SK-N-MC (cell line): ENCODE results near the gene GABBR2.

Experiments used
- DNase-seq: peaks from one replicate; pipeline ENCODE4 v3.0.0-alpha.2; 2011; ENCODE audit warnings: low read depth, low spot score
- H3K27ac ChIP-seq: fragments of 200-600 bp; sonication (generic); 2 replicates; pipeline ENCODE4 v1.5.1; 2016; ENCODE audit warnings: mixed run types
- H3K36me3 ChIP-seq: fragments of 200-600 bp; sonication (generic); 2 replicates; pipeline ENCODE4 v1.6.1; 2017; ENCODE audit warnings: antibody characterized with exemption, low read length, mixed read lengths; ENCODE audit not compliant: insufficient read depth
- H3K4me3 ChIP-seq: fragments of 200-600 bp; sonication (generic); 2 replicates; pipeline ENCODE4 v1.5.1; 2016
- H3K9ac ChIP-seq: fragments of 200-600 bp; sonication (generic); 2 replicates; pipeline ENCODE4 v1.8.0; 2017; ENCODE audit warnings: mixed run types, mixed read lengths; ENCODE audit not compliant: insufficient read length
- H3K9me3 ChIP-seq: fragments of 200-600 bp; sonication (generic); 2 replicates; pipeline ENCODE4 v1.6.1; 2017; ENCODE audit warnings: low read depth, mild to moderate bottlenecking, antibody characterized with exemption, low read length, moderate library complexity, mixed read lengths
- EZH2 ChIP-seq: fragments of 200-600 bp; sonication (generic); IDR thresholded peaks from one replicate; pipeline ENCODE4 v1.6.1; 2017; ENCODE audit warnings: antibody characterized with exemption
- FOXP2 ChIP-seq: optimal IDR thresholded peaks from 2 replicates; pipeline ENCODE3; 2011; ENCODE audit warnings: mild to moderate bottlenecking, moderate library complexity; ENCODE audit not compliant: insufficient read depth; ENCODE audit errors: extremely low read length, control extremely low read depth
- POLR2AphosphoS5 ChIP-seq: IDR thresholded peaks from 2 replicates; pipeline ENCODE4 v1.6.1; 2012; ENCODE audit warnings: mild to moderate bottlenecking, low read depth, low read length, borderline replicate concordance

Gene GABBR2

DNA sequence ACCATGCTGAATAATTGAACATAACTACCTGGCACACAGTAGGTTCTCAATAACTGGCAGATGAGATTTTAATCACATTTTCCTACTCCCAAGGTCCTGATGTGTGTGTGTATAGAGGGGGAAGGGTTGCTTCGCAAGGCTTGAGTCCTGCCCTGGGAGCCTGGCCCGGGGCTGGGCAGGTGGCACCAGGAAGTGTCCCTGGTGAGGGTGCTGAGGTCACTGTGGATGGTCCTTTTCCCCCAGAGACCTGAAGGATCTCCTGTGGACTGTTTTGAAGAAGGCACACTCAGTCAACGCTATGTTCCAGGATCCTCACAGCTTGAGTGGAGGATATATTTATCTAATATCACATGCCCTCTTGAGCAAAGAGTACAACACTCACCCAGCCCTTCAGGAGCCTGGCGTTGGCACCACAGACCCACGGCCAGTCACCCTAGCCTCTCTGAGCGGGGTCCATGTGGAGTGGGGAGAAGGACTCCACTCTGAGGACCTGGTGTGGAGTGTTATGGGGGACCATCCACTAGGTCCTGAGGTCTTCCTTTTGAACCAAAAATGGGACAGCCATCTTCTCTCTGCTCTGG, 177.8 kb downstream of the GABBR2 start:
- TF ChIP-seq EZH2 (no peak), POLR2AphosphoS5 (no peak), FOXP2 (no peak)

DNA sequence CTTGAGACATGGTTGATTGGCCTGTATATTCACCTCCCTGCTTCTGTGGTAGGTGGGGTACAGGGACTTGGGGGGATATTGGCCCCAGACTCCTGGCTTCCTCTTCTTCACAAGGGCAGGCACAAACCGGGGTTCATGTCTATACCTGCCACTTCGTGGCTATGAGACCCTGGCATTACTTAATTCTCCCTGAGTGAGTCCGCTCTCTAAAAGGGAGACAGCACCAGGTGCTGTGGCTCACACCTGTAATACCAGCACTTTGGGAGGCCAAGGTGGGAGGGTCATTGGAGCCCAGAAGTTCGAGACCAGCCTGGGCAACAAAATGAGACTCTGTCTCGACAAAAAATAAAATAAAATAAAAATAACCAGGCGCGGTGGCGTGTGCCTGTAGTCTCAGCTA, 178.5 kb downstream of the GABBR2 start:
- H3K27ac ChIP-seq: no peak overlapping the region
- H3K4me3 ChIP-seq: no peak overlapping the region
- DNase-seq: no peak
- no peaks in the 10 kb centered on the region for H3K9me3 ChIP-seq
- TF ChIP-seq POLR2AphosphoS5: no peak
- TF ChIP-seq FOXP2: no peak
- TF ChIP-seq EZH2: no peak
- no peaks in the 10 kb centered on the region for H3K36me3 ChIP-seq
- H3K9ac ChIP-seq: no peak overlapping the region

More for the DNA sequence above, 177.8 kb downstream of the GABBR2 start:
- no peak overlapping the region for H3K9ac ChIP-seq
- no peaks in the 10 kb centered on the region for H3K36me3 ChIP-seq
- no peak for DNase-seq
- H3K4me3 ChIP-seq: no peak overlapping the region
- no peak overlapping the region for H3K27ac ChIP-seq
- H3K9me3 ChIP-seq: no peaks in the 10 kb centered on the region

DNA sequence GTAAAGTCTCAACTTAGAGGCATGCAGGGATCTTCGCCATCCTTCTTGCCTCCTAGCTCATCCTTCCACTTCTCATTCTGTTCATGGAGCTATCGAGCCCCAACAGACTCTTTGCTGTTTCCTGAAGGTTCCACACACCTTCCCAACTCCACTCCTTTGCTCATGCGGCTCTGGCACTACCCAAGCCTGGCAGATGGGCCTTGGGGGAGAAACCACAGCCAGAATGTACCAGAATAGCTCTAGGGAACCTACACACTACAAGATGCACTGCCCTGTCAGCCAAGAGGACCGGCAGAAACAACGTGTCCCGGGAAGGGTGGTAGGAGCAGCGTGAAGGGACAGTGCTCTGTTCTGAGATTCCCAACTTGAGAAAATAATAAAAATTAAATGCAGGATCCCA, 178.9 kb downstream of the GABBR2 start:
- H3K4me3 ChIP-seq: no peak overlapping the region
- TF ChIP-seq FOXP2 (no peak), EZH2 (no peak), POLR2AphosphoS5 (no peak)
- H3K36me3 ChIP-seq: no peaks in the 10 kb centered on the region
- H3K27ac ChIP-seq: no peak overlapping the region
- no peaks in the 10 kb centered on the region for H3K9me3 ChIP-seq
- no peak overlapping the region for H3K9ac ChIP-seq
- DNase-seq: no peak

DNA sequence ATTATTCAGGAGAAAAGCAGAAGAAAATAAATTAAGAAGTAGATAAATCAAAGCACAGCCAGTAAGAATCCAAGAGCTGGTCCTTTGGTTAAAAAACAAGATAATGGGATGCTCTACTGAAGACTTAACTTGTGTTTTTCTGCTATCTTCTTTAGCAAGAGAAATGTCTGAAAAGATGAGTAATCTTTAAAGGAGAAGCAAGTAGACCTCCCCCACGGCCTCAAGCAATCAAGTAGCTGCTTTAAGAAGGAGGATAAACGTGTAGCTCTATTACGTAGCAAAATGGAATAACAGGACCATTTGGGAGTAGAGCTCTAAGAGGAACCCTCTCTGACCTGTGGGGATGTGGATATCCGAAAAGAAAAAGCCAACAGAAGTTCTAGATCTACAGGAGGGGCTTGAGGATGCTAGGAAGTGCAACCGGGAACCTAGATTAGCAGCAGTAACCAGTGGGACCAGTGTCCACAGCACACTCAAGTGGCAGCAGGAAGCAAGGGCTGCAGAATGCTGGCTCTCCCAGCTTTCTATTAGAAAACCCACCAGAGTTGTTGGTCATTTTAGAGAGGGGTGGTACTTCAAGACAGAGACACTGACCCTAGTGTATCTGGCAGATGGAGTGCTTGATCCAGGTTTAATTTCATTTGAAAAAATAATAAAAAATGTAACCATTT, 185.4 kb downstream of the GABBR2 start:
- TF ChIP-seq EZH2: no peak
- no peak for TF ChIP-seq POLR2AphosphoS5
- TF ChIP-seq FOXP2: no peak

DNA sequence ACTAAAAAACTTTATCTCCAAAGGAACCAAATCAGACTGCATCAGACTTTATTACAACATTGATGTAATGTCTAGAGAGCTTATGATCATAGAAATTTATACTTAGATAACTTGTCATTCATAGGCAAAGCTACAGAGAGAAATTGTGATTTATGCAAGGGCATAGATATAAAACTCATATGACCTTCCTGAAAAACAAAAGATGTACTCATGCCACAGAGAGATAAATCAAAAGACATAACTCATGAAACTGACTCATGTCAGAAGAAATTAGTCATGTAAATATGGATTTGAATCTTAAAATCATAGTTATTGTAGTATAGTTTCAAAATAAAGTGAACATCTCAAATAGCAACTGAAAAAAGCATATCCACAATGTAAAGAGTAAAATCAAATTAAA, 186.2 kb downstream of the GABBR2 start:
- H3K4me3 ChIP-seq: no peak overlapping the region
- H3K9ac ChIP-seq: no peak overlapping the region
- no peak overlapping the region for H3K27ac ChIP-seq
- no peaks in the 10 kb centered on the region for H3K36me3 ChIP-seq
- H3K9me3 ChIP-seq: no peaks in the 10 kb centered on the region
- TF ChIP-seq POLR2AphosphoS5 (no peak), EZH2 (no peak), FOXP2 (no peak)
- no peak for DNase-seq

More for the DNA sequence above, 185.4 kb downstream of the GABBR2 start:
- Histone ChIP-seq H3K9me3 (no peaks in the 10 kb centered on the region), H3K36me3 (no peaks in the 10 kb centered on the region), H3K27ac (no peak overlapping the region), H3K4me3 (no peak overlapping the region), H3K9ac (no peak overlapping the region)
- DNase-seq: no peak

DNA sequence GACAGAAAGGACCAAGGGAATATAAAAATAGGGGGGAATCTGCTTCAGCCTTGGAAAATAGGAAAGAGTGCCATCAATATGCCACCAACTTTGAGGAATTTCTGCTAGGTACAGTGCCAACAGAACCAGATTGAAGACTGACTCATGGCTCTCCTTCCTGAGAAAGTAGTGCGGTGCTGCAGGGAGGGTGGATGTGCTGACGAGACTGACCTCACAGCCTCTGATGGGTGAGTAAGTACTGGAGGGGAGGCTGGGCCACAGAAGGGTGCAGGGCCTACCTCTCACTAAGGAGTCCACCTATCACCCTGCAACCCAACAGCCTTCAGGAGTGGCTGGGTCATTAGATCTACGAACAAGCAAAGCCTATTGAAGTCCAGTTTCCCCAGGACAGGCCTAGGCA, 187.6 kb downstream of the GABBR2 start:
- Histone ChIP-seq H3K4me3 (no peak overlapping the region), H3K27ac (no peak overlapping the region), H3K9me3 (no peaks in the 10 kb centered on the region), H3K36me3 (no peaks in the 10 kb centered on the region), H3K9ac (no peak overlapping the region)
- TF ChIP-seq FOXP2: no peak
- TF ChIP-seq POLR2AphosphoS5: no peak
- no peak for TF ChIP-seq EZH2
- DNase-seq: no peak

DNA sequence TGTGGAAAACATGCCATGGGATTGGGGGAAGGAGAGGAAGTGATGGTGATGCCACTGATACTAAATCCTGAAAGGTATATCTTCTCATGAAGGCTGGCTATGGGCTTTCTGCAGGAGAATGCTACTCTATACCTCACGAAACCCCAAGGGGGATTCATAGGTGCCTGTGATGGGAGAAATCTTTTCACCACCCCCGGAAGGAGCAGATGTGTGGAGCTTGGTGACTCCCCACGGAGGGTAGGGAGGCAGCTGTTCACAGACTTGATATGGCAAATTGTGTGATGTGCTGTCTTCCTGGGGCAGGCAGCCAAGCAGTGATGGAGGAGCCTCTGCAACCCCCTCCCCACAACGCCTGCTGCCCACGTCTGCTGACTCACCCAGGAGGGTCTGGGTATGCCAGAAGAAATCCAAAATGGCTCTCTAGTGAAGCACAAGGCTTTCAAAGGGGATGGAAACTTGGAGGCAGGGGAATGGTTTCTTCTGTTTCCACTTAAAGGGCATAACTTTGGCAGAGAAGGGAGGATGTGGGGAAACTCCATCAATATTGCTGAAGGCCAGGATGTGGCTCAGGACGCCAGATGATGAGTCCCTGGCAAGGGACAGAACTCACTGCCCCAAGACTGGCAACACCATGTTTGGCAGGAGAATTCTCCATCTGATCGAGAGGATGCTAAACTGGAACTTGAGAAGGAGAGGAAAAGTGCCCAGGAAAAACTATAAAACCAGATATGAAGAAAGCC, 188.3 kb downstream of the GABBR2 start:
- Histone ChIP-seq H3K27ac (no peak overlapping the region), H3K9ac (no peak overlapping the region), H3K4me3 (no peak overlapping the region), H3K9me3 (no peaks in the 10 kb centered on the region), H3K36me3 (no peaks in the 10 kb centered on the region)
- DNase-seq: no peak
- TF ChIP-seq POLR2AphosphoS5 (no peak), FOXP2 (no peak), EZH2 (no peak)

DNA sequence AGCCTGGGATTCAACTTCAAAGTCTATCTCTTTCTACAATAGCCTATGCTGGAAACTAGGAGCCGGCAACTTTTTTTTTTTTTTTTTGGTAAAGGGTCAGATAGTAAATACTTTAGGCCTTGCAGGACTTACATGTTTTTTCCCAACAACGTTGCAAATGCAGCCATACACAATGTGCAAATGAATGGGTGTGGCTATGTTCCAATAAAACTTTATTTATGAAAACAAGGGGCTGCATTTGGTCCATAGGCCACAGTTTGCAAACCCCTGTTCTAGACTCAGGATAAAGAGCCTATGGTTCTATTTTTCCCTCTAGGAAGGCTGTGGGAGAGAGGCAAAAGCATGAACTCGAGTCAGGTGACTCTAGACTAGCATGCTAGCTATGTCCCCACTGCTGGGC, 189.1 kb downstream of the GABBR2 start:
- DNase-seq: no peak
- Histone ChIP-seq H3K4me3 (no peak overlapping the region), H3K9me3 (no peaks in the 10 kb centered on the region), H3K27ac (no peak overlapping the region), H3K9ac (no peak overlapping the region), H3K36me3 (no peaks in the 10 kb centered on the region)
- TF ChIP-seq EZH2 (no peak), FOXP2 (no peak)
